ENCODE results near the gene GRB14.

GRCh38 chr2:164617466-164617865 is 3.8 kb downstream of the GRB14 start:
- no peak for TF ChIP-seq CTCF (conservative IDR thresholded peaks at IDR 0.05; ENCODE audit: low read length)
- TF ChIP-seq EZH2phosphoT487 (IDR thresholded peaks at IDR 0.05; ENCODE audit: borderline replicate concordance, low read depth, low read length) = no peak
